SK-N-SH treated with all-trans-retinoic acid at 6 μM for 48 hours (cell line): ENCODE measurements around the gene C10orf88.

ENCODE experiments used
- ATAC-seq: fragments of 200-7000 bp; cut with Tn5 transposase; 3 replicates; pipeline ENCODE4 v1.9.1; 2020; ENCODE audit warnings: mild to moderate bottlenecking, moderate library complexity
- ARNTL ChIP-seq: fragments of 450-650 bp; formaldehyde crosslinking; IDR thresholded peaks from 2 replicates; pipeline ENCODE4 v1.5.0; 2020; ENCODE audit warnings: low read depth, mild to moderate bottlenecking, moderate library complexity, borderline replicate concordance
- BACH2 ChIP-seq: fragments of 250-450 bp; sonication (Bioruptor Pico); IDR thresholded peaks from 2 replicates; pipeline ENCODE4 v1.9.0; 2021; ENCODE audit warnings: mild to moderate bottlenecking, borderline replicate concordance
- CREB5 ChIP-seq: fragments of 250-450 bp; sonication (Bioruptor Pico); IDR thresholded peaks from 2 replicates; pipeline ENCODE4 v1.5.1; 2020; ENCODE audit warnings: low read depth, mild to moderate bottlenecking, moderate library complexity
- CSDC2 ChIP-seq: fragments of 250-450 bp; sonication (Bioruptor Pico); IDR thresholded peaks from 2 replicates; pipeline ENCODE4 v1.5.0; 2020; ENCODE audit warnings: mild to moderate bottlenecking, moderate library complexity
- ESRRG ChIP-seq: fragments of 250-450 bp; sonication (Bioruptor Pico); IDR thresholded peaks from 2 replicates; pipeline ENCODE4 v1.6.1; 2021; ENCODE audit warnings: mild to moderate bottlenecking
- GLIS3 ChIP-seq: fragments of 250-450 bp; sonication (Bioruptor Pico); IDR thresholded peaks from 2 replicates; pipeline ENCODE4 v1.5.0; 2020; ENCODE audit warnings: mild to moderate bottlenecking, moderate library complexity
- ISL1 ChIP-seq: fragments of 250-450 bp; sonication (Bioruptor Pico); IDR thresholded peaks from 2 replicates; pipeline ENCODE4 v2.1.2; 2022; ENCODE audit warnings: mild to moderate bottlenecking, moderate library complexity
- OSR1 ChIP-seq: fragments of 250-450 bp; sonication (Bioruptor Pico); IDR thresholded peaks from 2 replicates; pipeline ENCODE4 v1.8.0; 2022; ENCODE audit warnings: moderate library complexity, mild to moderate bottlenecking, inconsistent platforms
- PATZ1 ChIP-seq: fragments of 250-450 bp; sonication (Bioruptor Pico); IDR thresholded peaks from 2 replicates; pipeline ENCODE4 v1.8.0; 2020; ENCODE audit warnings: mild to moderate bottlenecking, moderate library complexity, borderline replicate concordance
- POU6F1 ChIP-seq: fragments of 250-450 bp; sonication (Bioruptor Pico); IDR thresholded peaks from 2 replicates; pipeline ENCODE4 v1.8.0; 2021; ENCODE audit warnings: low read depth, mild to moderate bottlenecking, moderate library complexity, borderline replicate concordance
- PPARA ChIP-seq: fragments of 250-450 bp; sonication (Bioruptor Pico); IDR thresholded peaks from 2 replicates; pipeline ENCODE4 v1.5.0; 2020; ENCODE audit warnings: mild to moderate bottlenecking, borderline replicate concordance
- RARB ChIP-seq: fragments of 250-450 bp; sonication (Bioruptor Pico); IDR thresholded peaks from 2 replicates; pipeline ENCODE4 v1.8.0; 2021; ENCODE audit warnings: mild to moderate bottlenecking, moderate library complexity
- SNAI2 ChIP-seq: fragments of 250-450 bp; sonication (Bioruptor Pico); IDR thresholded peaks from 2 replicates; pipeline ENCODE4 v1.5.0; 2020; ENCODE audit warnings: mild to moderate bottlenecking, moderate library complexity
- TCF4 ChIP-seq: fragments of 250-450 bp; sonication (Bioruptor Pico); IDR thresholded peaks from 2 replicates; pipeline ENCODE4 v1.8.0; 2021; ENCODE audit warnings: mild to moderate bottlenecking, moderate library complexity, borderline replicate concordance
- TOX ChIP-seq: fragments of 250-450 bp; sonication (Bioruptor Pico); IDR thresholded peaks from 2 replicates; pipeline ENCODE4 v1.8.0; 2021; ENCODE audit warnings: mild to moderate bottlenecking, moderate library complexity, borderline replicate concordance
- TSHZ2 ChIP-seq: fragments of 250-450 bp; sonication (Bioruptor Pico); IDR thresholded peaks from 2 replicates; pipeline ENCODE4 v1.5.0; 2020; ENCODE audit warnings: mild to moderate bottlenecking, moderate library complexity
- ZC3H10 ChIP-seq: fragments of 250-450 bp; sonication (Bioruptor Pico); IDR thresholded peaks from 2 replicates; pipeline ENCODE4 v1.5.1; 2021; ENCODE audit warnings: mild to moderate bottlenecking, moderate library complexity
- ZFP3 ChIP-seq: fragments of 250-450 bp; sonication (Bioruptor Pico); IDR thresholded peaks from 2 replicates; pipeline ENCODE4 v1.5.0; 2020; ENCODE audit warnings: mild to moderate bottlenecking, moderate library complexity
- ZFP30 ChIP-seq: fragments of 450-650 bp; formaldehyde crosslinking; IDR thresholded peaks from 2 replicates; pipeline ENCODE4 v1.5.0; 2022; ENCODE audit warnings: mild to moderate bottlenecking, moderate library complexity
- ZNF565 ChIP-seq: fragments of 450-650 bp; formaldehyde crosslinking; conservative IDR thresholded peaks from 2 replicates; pipeline ENCODE4 v1.5.0; 2020; ENCODE audit warnings: low read depth, mild to moderate bottlenecking, moderate library complexity
- ZNF70 ChIP-seq: fragments of 450-650 bp; formaldehyde crosslinking; IDR thresholded peaks from 2 replicates; pipeline ENCODE4 v1.5.0; 2020; ENCODE audit warnings: mild to moderate bottlenecking, moderate library complexity

Gene C10orf88

GRCh38 chr10:122966879-122967278 is 12.9 kb upstream of the C10orf88 start:
- no peak for ATAC-seq
- no peak for TF ChIP-seq PPARA
- no peak for TF ChIP-seq TSHZ2
- TF ChIP-seq OSR1 = no peak
- no peak for TF ChIP-seq ZNF565 (CRISPR knock-in tag)
- no peak for TF ChIP-seq TCF4
- no peak for TF ChIP-seq SNAI2
- TF ChIP-seq ARNTL (CRISPR knock-in tag) = no peak
- TF ChIP-seq TOX (CRISPR knock-in tag) = no peak
- TF ChIP-seq ISL1 (CRISPR knock-in tag) = no peak
- TF ChIP-seq CSDC2 (CRISPR knock-in tag) = no peak
- TF ChIP-seq ZNF70 = no peak
- no peak for TF ChIP-seq ESRRG
- no peak for TF ChIP-seq RARB

GRCh38 chr10:122962405-122962804 is 8.4 kb upstream of the C10orf88 start:
- ATAC-seq = no peak
- TF ChIP-seq TSHZ2 (no peak), PPARA (no peak), POU6F1 (no peak), GLIS3 (no peak), CREB5 (CRISPR knock-in tag) (no peak), ZFP3 (no peak), BACH2 (no peak), ZC3H10 (no peak)

- TF ChIP-seq TCF4 (no peak), PATZ1 (CRISPR knock-in tag) (no peak), ISL1 (CRISPR knock-in tag) (no peak), ZC3H10 (no peak), TOX (CRISPR knock-in tag) (no peak), ZNF565 (CRISPR knock-in tag) (no peak), SNAI2 (no peak), ARNTL (CRISPR knock-in tag) (no peak), RARB (no peak), ESRRG (no peak), OSR1 (no peak), ZFP30 (CRISPR knock-in tag) (no peak)
- ATAC-seq = no peak
These were observed 3.4 kb upstream of the C10orf88 start for GRCh38 chr10:122957474-122957873.
